ENCODE measurements around the gene CD40.
"Not testable (repeated sequence)": the region's sequence is repeated elsewhere in the genome, so short reads cannot be mapped to it uniquely, and the experiment has no call there.

CD40 gene

GRCh38 chr20:46117704-46118467 is at the start of gene CD40:
CD40 (plus strand) TSS chr20:46118314; CDS start chr20:46118344, 30 bp downstream.
- peak; percentile 44 to 64 for DNase-seq (ENCODE audit: low read depth in 2 of 2)

DNA sequence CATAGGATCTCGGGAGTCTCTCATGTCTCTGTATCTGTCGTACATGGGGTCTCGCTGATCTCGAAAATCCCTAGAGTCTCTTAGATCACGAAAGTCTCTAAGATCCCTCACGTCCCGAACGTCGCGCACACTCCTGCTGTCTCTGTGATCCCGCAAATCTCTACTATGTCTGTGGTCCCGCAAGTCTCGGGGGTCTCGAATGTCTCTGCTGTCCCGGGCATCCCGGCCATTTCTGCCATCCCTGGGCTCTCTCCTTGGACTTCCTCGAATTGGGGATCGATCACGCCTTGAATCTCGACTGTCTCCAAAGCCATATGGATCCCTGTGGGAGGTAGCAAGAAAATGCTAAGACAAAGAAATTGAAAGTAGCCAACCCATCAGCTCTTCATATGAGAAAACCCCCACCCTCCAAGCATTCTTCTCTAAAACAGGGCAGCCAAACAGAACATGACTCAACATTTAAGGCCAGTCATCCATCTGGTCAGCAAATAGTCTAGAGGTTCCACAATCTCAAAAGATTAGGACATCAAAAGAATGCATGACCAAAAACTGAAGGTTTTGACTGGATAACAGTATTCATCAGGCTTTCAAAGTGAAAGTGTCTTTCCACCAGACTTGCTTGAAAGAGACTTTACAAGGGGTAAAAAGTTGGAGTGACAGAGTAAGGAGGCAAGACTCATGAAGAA is 47.8 kb upstream of the CD40 start:
- DNase-seq (ENCODE audit: low read depth in 2 of 2), result no peak

GRCh38 chr20:46071573-46071972 is 46.5 kb upstream of the CD40 start:
- DNase-seq (ENCODE audit: low read depth in 2 of 2), result no peak

DNA sequence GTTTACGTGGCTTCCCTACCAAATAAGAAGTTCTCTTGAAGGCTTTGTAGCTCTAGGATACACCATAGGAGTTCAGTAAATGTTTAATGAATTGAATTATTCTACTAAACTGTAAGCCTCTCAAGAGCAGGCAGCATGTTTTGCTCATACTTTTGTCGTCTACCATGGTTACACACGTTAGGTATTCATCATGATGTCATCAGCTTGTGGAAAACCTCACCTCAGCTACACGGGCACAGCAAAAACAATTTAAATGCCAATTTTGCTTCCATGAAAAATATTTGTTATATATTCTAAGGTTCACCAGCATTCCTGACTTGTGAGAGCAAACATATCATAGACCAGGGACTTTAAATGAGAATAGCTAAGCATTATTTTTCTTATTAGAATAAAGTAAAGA is 45.1 kb upstream of the CD40 start:
- DNase-seq (ENCODE audit: low read depth in 2 of 2), result no peak

GRCh38 chr20:46073443-46073842 is 44.7 kb upstream of the CD40 start:
- no peak for DNase-seq (ENCODE audit: low read depth in 2 of 2)

DNA sequence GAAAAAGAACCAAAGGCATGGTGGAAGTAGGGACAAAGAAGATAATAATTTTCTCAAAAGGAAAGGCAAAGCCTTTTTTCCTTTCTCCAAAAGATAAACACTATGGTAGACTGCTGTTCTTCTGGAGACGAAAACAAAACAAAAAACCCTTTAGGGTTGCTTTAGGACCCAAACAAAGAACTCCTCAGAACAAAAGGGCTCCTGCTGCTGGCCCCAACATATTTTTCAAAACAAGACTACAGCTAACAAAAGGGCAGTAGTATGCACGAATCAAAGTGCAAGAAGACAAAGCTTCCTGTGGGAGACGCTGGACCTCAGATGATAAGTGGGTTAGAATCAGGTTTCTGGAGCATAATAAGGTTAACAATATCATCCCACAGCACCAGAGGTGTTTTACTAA is 44.1 kb upstream of the CD40 start:
- DNase-seq (ENCODE audit: low read depth in 2 of 2), result no peak

DNA sequence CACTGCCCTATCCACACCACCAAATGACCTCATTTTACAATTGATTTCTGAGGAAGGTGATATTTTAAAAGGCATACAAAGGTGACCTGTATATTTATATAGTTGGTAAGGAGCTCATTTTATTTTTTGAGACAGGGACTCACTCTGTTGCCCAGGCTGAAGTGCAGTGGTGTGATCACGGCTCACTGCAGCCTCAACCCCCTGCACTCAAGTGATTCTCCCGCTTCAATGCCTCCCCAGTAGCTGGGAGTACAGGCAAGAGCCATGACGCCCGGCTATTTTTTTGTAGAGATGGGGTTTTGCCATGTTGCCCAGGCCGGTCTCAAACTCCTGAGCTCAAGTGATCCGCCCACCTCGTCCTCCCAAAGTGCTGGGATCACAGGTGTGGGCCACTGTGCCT is 41.3 kb upstream of the CD40 start:
- DNase-seq (ENCODE audit: low read depth in 2 of 2), result no peak

- no peak for DNase-seq (ENCODE audit: low read depth in 2 of 2)
These were observed 40.3 kb upstream of the CD40 start for GRCh38 chr20:46077642-46078305.

GRCh38 chr20:46078954-46079353 is 39.2 kb upstream of the CD40 start:
- no peak for DNase-seq (ENCODE audit: low read depth in 2 of 2)

- DNase-seq (ENCODE audit: low read depth in 2 of 2), result no peak
These were observed 37.0 kb upstream of the CD40 start for GRCh38 chr20:46081074-46081473.

- DNase-seq (ENCODE audit: low read depth in 2 of 2), result no peak
These were observed 35.0 kb upstream of the CD40 start for GRCh38 chr20:46083101-46083500.

DNA sequence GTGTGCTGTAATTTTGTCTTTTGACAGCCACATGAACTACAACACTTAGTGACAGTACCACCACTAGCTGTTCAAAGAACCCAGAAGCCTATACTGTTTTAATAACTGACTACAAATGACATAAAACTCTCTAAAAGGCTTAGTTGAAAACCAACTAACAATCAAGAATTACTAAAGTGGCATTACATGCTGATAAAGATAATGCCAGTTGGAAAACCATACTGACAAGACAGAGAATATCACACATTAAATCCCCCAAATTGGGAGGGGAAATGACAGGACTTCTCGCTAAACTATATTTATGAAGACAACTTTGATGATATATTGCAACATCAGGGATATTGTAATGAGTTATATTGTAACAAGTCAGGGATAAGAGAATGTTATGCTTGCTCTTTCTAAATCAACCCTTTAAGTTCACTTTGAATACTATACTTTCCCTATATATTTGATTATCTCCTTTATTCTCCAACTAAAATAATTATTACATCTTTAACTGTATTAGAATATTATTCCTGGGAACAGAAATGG is 34.5 kb upstream of the CD40 start:
- no peak for DNase-seq (ENCODE audit: low read depth in 2 of 2)

DNA sequence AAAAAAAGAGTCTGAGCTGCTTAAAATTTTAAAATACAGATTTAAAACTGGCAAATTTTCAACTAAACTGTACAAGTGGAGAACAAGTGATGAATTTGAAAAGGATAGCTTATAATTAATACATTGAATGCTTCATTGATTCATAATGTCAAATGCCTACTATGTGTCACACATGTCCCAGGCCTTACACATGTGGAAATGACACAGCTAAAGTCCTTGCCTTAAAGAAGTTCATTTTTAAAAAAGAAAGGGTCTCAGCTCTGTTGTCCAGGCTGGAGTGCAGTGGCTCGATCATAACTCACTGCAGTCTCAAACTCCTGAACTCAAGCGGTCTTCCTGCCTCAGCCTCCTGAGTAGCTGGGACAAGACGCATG is 33.3 kb upstream of the CD40 start:
- DNase-seq (ENCODE audit: low read depth in 2 of 2), result no peak

DNA sequence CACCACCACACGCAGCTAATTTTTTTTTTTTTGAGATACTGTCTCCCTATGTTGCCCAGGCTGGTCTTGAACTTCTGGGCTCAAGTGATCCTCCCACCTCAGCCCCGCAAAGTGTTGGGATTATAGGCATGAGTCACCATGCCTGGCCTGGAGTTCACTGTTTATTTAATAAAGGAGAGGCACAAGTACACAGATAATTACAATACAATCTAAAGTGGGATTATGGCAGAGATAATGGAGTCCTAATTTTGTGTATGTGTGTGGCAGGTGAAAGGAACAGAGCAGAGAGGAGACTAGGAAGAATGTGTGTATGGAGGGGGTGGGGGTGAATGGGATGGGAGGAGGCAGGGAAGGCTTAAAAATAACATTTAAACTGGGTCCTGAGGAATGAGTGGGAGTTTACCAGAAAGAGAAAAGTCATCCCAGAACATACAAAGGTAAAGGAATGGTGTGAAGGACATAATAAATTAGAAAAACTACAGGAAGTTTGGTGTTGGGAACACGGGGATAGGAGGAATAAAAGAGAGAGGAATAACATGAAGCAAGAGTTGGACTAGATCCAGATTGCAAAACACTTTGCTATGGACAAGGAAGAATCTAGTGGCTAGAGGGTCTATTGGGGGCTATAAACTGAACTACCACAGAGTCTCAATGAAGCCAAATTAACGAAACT is 32.8 kb upstream of the CD40 start:
- no peak for DNase-seq (ENCODE audit: low read depth in 2 of 2)

GRCh38 chr20:46087161-46087560 is 31.0 kb upstream of the CD40 start:
- no peak for DNase-seq (ENCODE audit: low read depth in 2 of 2)

DNA sequence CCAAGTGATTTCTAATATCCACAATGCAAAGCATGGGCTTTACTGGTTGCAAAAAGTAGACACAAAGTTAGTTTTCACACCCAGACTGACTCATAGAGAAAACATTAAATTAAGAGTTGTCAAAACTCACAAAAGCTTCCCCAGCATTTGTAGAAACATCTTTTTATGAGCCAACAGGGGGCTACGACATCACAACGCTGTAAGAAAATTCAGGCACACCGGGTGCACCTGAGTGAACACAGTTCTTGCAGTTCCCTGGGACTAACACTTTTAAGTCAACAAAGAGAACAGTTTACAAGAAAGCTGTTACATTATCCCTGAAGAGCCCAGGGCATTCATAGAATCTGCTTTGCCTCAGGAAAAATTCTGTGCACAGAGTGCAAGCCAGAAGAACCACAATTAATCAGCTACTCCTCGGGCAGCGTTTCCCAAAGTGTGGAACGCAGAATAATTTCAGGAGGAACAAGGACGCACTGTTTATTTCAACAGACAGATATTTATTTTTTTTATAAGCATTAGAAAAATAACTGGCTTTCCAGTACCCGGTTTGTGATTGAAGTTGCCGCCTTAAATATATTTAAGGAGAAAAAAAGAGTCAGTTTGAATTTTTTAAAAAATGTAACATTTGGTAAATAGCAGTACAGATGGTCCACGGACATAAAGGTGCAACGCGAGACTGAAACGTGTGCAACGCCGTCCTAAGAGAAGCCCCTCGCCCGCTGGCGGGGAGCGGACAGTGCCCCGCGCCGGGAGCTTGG is 29.5 kb upstream of the CD40 start:
- no peak for DNase-seq (ENCODE audit: low read depth in 2 of 2)

DNA sequence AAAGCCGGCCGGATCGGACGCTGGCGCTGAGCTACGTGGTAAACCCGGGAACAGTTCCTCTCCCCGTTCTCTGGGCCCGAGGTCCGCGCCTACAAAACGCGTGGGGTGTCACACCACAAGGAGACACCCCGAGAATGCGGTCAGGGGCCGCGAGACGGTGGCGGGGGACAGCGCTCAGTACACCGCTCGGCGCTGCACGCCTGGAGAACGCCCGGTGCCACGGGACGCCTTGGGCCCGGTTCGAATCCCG is 29.0 kb upstream of the CD40 start:
- peak; percentile 17 to 42 for DNase-seq (ENCODE audit: low read depth in 2 of 2)

DNA sequence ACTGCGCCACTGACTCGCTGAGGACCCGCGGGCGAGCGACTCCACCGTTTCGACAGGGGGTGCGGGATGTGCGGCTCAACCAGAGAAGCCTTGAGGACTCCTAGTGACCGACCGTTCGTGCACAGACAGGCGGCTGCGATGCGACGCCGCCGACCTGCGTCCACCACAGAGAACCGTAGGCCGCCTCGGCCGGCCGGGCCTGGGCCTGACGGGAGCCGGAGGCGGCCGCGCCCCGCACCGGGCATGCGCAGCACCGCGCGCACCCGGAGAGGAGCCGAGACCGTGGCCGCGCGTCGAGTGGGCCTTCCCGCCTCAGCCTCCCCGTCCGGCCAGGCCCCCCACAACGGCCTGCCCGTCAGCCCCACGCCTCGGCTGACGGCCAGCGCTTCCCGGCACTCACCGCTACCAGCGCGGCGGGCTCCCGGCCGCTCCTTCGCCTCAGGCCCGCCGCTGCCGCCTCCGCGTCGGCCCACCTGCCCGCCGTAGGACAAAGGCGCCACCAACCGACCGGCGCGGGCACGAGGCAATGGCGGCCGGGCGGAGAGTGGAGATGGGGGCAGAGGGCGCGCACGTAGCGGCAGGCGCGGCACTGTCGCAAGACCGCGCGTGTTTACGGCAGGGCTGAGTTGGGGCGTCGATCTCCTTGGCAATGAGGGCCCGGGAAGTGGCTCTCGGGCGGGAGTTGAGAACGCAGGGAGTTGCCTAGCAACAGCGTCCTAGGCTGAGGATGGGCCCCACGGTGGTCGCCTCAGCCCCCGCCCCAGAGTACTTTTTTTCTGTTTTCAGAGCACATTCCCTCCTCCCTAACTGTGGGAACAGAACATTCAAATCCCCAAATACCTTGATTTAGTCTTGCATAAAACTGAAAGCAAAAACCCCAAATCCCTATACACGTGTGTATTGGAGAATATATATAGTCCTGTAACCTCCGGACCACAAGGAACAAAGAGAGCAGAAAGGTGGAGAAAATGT is 28.4 kb upstream of the CD40 start, which contains the start of gene NCOA5:
Gene NCOA5, minus strand, starts transcription at position 546 of the 972 bp plus-strand sequence. CDS start 10,538 bp downstream, outside the sequence.
- DNase-seq (ENCODE audit: low read depth in 2 of 2), result peak; percentile 89 to 94

GRCh38 chr20:46091622-46092535 is 26.2 kb upstream of the CD40 start:
- not testable (repeated sequence) for DNase-seq (ENCODE audit: low read depth in 2 of 2)
